Activated CD4-positive, alpha-beta T cell treated with anti-CD3 and anti-CD28 coated beads for 24 hours (primary cell): ENCODE measurements around the gene PLA2G4D.

Experiments
- DNase-seq, 2 donors: peaks; one replicate each; pipeline ENCODE4 v3.0.0-alpha.2; 2020; ENCODE audit warnings: low read depth in 2 of 2

PLA2G4D gene

GRCh38 chr15:42090370-42090769 lies 4.0 kb downstream of the PLA2G4D start:
- DNase-seq = no peak

- DNase-seq = no peak
These were observed 4.4 kb downstream of the PLA2G4D start for GRCh38 chr15:42089942-42090341.

- DNase-seq = no peak
These were observed 5.3 kb downstream of the PLA2G4D start for GRCh38 chr15:42088801-42089640.

- DNase-seq = no peak
These were observed 6.2 kb downstream of the PLA2G4D start for GRCh38 chr15:42087926-42088800.

GRCh38 chr15:42087460-42087859 lies 6.9 kb downstream of the PLA2G4D start:
- DNase-seq = no peak

- DNase-seq = no peak
These were observed 8.6 kb downstream of the PLA2G4D start for GRCh38 chr15:42085721-42086120.

- no peak for DNase-seq
These were observed 9.1 kb downstream of the PLA2G4D start for GRCh38 chr15:42085236-42085605.

GRCh38 chr15:42084465-42085235 lies 9.7 kb downstream of the PLA2G4D start:
- peak; percentile 24 to 33 for DNase-seq

- DNase-seq = no peak
These were observed 10.4 kb downstream of the PLA2G4D start for GRCh38 chr15:42083916-42084315.

- no peak for DNase-seq
These were observed 10.8 kb downstream of the PLA2G4D start for GRCh38 chr15:42083605-42083908.

GRCh38 chr15:42082823-42083604 lies 11.3 kb downstream of the PLA2G4D start:
- DNase-seq = no peak

- no peak for DNase-seq
These were observed 12.2 kb downstream of the PLA2G4D start for GRCh38 chr15:42082141-42082540.

GRCh38 chr15:42080919-42081830 lies 13.2 kb downstream of the PLA2G4D start:
- DNase-seq = no peak

GRCh38 chr15:42080186-42080918 lies 14.0 kb downstream of the PLA2G4D start:
- DNase-seq = no peak

GRCh38 chr15:42079401-42079908 lies 14.9 kb downstream of the PLA2G4D start:
- DNase-seq = no peak

GRCh38 chr15:42078903-42079302 lies 15.5 kb downstream of the PLA2G4D start:
- no peak for DNase-seq

- no peak for DNase-seq
These were observed 16.7 kb downstream of the PLA2G4D start for GRCh38 chr15:42077689-42078088.

- DNase-seq = no peak
These were observed 20.9 kb downstream of the PLA2G4D start for GRCh38 chr15:42073418-42073817.

- DNase-seq = no peak
These were observed 22.1 kb downstream of the PLA2G4D start for GRCh38 chr15:42072141-42072685.
